T-helper 1 cell treated with Interleukin-12 subunit alpha and Interleukin-12 subunit beta and Interleukin-4 antibody, amounts not matched to agents 30 μg/mL and 1 μg/mL, for 36 hours (primary cell): ENCODE measurements around the gene OR1I1.

Experiments used
- H3K27ac Mint-ChIP-seq: one replicate; pipeline ENCODE4 v1.8.0; 2021; ENCODE audit warnings: mild to moderate bottlenecking, mixed read lengths
- H3K27me3 Mint-ChIP-seq: one replicate; pipeline ENCODE4 v1.8.0; 2021; ENCODE audit warnings: low read depth, mixed read lengths
- H3K36me3 Mint-ChIP-seq: one replicate; pipeline ENCODE4 v1.8.0; 2021; ENCODE audit warnings: low read depth, mixed read lengths
- H3K4me1 Mint-ChIP-seq: one replicate; pipeline ENCODE4 v1.8.0; 2021; ENCODE audit warnings: low read depth, mixed read lengths
- H3K4me3 Mint-ChIP-seq: one replicate; pipeline ENCODE4 v1.8.0; 2021; ENCODE audit warnings: mild to moderate bottlenecking, moderate library complexity, mixed read lengths
- H3K9me3 Mint-ChIP-seq: one replicate; pipeline ENCODE4 v1.8.0; 2021; ENCODE audit warnings: mixed read lengths

The OR1I1 gene

DNA sequence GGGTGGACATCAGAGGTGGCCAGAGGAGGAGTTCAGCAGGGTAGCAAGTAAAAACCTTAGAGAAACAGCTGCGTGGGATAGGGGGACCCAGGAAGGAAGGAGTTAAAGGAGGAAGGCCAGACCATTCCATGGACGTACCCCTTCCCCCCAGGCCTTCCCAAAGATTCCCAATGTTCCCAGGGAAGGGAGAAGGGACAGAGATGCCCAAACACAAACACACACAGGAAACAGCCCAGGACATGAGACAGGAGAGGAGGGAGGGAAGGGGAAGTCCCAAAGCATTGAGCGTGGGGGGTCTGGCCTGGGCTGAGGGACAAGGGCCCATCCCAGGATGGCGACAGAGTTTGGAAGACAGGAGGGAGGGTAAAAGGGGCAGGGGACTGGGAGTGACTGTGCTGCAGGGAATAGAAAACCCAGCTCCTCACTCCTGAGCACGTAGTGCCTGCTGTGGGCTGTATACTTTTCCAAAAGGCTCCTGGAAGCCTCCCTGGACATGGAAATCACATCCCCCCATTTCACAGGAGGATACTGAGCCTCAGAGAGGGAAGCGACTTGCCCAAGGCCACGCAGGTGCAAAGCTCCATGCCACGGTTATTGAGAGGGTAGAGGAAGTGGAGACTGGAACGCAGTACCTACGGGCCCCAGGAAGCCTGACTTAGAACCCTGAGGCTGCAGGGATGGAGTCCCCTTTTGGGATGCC, 26.3 kb downstream of the OR1I1 start:
- H3K27ac Mint-ChIP-seq = no peak overlapping the region
- H3K36me3 Mint-ChIP-seq = no peaks in the 10 kb centered on the region
- H3K4me3 Mint-ChIP-seq = no peak overlapping the region
- H3K4me1 Mint-ChIP-seq = peaks cover 3% of the 10 kb centered on the region
- H3K27me3 Mint-ChIP-seq = peaks cover 28% of the 10 kb centered on the region
- peaks cover 18% of the 10 kb centered on the region for H3K9me3 Mint-ChIP-seq

- Mint-ChIP-seq H3K4me1 (peaks cover 3% of the 10 kb centered on the region), H3K36me3 (no peaks in the 10 kb centered on the region), H3K27ac (no peak overlapping the region), H3K9me3 (peaks cover 12% of the 10 kb centered on the region), H3K27me3 (peaks cover 28% of the 10 kb centered on the region), H3K4me3 (no peak overlapping the region)
Measured at GRCh38 chr19:15108845-15109767, 27.1 kb downstream of the OR1I1 start.

GRCh38 chr19:15109768-15110417, 27.9 kb downstream of the OR1I1 start:
- Mint-ChIP-seq H3K36me3 (no peaks in the 10 kb centered on the region), H3K4me3 (no peak overlapping the region), H3K27me3 (peaks cover 24% of the 10 kb centered on the region), H3K4me1 (peaks cover 3% of the 10 kb centered on the region), H3K9me3 (peaks cover 4% of the 10 kb centered on the region), H3K27ac (no peak overlapping the region)

DNA sequence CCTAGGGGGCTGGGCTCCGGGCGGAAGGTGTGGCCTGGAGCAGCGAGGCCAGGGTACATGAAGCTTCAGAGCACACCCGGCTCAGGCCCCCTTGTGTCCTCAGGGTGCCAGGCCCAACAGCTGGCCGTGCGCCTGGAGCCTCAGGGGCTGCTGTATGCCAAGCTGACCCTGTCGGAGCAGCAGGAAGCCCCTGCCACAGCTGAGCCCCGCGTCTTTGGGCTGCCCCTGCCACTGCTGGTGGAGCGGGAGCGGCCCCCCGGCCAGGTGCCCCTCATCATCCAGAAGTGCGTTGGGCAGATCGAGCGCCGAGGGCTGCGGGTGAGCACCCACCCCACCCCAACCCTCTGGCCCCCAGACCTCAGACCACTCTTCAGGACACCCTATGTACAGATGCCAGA, 28.4 kb downstream of the OR1I1 start:
- H3K9me3 Mint-ChIP-seq = no peaks in the 10 kb centered on the region
- peaks cover 3% of the 10 kb centered on the region for H3K4me1 Mint-ChIP-seq
- no peak overlapping the region for H3K27ac Mint-ChIP-seq
- peaks cover 24% of the 10 kb centered on the region for H3K27me3 Mint-ChIP-seq
- H3K36me3 Mint-ChIP-seq = no peaks in the 10 kb centered on the region
- no peak overlapping the region for H3K4me3 Mint-ChIP-seq

DNA sequence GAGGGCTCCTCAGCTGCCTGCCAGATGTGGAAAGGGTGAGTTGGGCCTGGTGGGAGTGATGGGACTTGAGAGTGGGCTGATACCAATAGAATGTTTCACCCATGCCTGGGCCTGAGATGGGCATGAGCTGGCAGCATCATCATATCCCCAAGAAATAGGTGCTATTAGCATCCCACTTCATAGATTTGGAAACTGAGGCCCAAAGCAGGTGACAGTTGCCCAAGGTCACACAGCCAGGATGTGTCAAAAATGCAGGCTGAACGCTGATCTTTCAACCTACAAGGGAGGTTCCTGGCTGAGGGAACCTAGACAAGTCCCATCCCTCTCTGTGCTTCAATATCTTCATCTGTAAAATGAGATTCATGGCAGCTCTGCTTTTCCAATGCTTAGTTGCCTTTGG, 29.7 kb downstream of the OR1I1 start:
- H3K9me3 Mint-ChIP-seq = no peaks in the 10 kb centered on the region
- peaks cover 3% of the 10 kb centered on the region for H3K4me1 Mint-ChIP-seq
- H3K27me3 Mint-ChIP-seq = peaks cover 13% of the 10 kb centered on the region
- H3K4me3 Mint-ChIP-seq = no peak overlapping the region
- peaks cover under 1% of the 10 kb centered on the region for H3K36me3 Mint-ChIP-seq
- no peak overlapping the region for H3K27ac Mint-ChIP-seq

- H3K9me3 Mint-ChIP-seq = no peaks in the 10 kb centered on the region
- H3K4me3 Mint-ChIP-seq = no peak overlapping the region
- no peak overlapping the region for H3K27ac Mint-ChIP-seq
- peaks cover 3% of the 10 kb centered on the region for H3K4me1 Mint-ChIP-seq
- peaks cover 4% of the 10 kb centered on the region for H3K36me3 Mint-ChIP-seq
- peaks cover 10% of the 10 kb centered on the region for H3K27me3 Mint-ChIP-seq
Measured at GRCh38 chr19:15112385-15112784, 30.4 kb downstream of the OR1I1 start.

GRCh38 chr19:15113245-15114152, 31.5 kb downstream of the OR1I1 start:
- Mint-ChIP-seq H3K36me3 (peaks cover 11% of the 10 kb centered on the region), H3K9me3 (no peaks in the 10 kb centered on the region), H3K27ac (no peak overlapping the region), H3K4me1 (no peaks in the 10 kb centered on the region), H3K4me3 (no peak overlapping the region), H3K27me3 (peaks cover 2% of the 10 kb centered on the region)

DNA sequence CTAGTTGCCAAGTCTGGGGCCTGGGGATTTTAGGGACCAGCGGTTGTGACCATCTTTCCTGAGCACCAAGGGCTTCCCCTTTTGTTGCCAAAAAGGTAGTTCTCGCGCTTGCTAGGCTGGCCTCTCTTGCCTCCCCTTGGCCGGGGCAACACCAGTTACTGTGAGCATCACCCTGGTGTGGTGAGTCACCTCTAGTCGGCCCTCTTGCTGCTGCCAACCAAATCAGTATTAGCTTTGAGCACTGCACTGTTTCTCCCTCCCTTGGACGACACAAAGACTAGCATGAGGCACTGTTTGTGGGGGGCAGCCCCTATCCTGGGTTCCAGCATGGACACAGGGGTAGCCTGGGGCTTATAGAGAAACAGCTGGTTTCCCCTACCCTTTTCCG, 32.1 kb downstream of the OR1I1 start:
- no peaks in the 10 kb centered on the region for H3K27me3 Mint-ChIP-seq
- no peak overlapping the region for H3K4me3 Mint-ChIP-seq

DNA sequence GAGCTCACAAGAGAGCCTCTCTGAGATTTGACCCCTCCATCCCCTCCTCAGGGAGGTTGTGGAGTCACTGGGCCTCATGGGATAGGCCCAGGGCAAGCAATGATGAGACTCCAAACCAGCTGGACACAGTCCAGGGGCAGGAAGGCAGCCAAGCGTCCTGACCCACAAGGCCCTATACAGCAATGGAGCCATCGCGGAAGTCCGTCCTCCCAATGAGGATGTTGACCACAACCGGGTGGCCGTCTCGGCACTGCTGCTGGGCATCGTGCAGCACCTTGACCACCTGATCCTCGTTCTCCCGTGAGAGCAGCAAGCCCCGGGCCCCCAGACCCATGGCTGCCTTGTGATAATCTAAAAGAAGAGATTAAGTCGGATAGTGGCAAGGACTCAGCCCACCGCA, 33.1 kb downstream of the OR1I1 start:
- H3K36me3 Mint-ChIP-seq = peaks cover 24% of the 10 kb centered on the region
- no peak overlapping the region for H3K4me3 Mint-ChIP-seq
- no peaks in the 10 kb centered on the region for H3K4me1 Mint-ChIP-seq
- no peaks in the 10 kb centered on the region for H3K9me3 Mint-ChIP-seq
- no peaks in the 10 kb centered on the region for H3K27me3 Mint-ChIP-seq
- H3K27ac Mint-ChIP-seq = no peak overlapping the region

More for the DNA sequence above, 32.1 kb downstream of the OR1I1 start:
- Mint-ChIP-seq H3K4me1 (no peaks in the 10 kb centered on the region), H3K36me3 (peaks cover 17% of the 10 kb centered on the region), H3K9me3 (no peaks in the 10 kb centered on the region), H3K27ac (no peak overlapping the region)

DNA sequence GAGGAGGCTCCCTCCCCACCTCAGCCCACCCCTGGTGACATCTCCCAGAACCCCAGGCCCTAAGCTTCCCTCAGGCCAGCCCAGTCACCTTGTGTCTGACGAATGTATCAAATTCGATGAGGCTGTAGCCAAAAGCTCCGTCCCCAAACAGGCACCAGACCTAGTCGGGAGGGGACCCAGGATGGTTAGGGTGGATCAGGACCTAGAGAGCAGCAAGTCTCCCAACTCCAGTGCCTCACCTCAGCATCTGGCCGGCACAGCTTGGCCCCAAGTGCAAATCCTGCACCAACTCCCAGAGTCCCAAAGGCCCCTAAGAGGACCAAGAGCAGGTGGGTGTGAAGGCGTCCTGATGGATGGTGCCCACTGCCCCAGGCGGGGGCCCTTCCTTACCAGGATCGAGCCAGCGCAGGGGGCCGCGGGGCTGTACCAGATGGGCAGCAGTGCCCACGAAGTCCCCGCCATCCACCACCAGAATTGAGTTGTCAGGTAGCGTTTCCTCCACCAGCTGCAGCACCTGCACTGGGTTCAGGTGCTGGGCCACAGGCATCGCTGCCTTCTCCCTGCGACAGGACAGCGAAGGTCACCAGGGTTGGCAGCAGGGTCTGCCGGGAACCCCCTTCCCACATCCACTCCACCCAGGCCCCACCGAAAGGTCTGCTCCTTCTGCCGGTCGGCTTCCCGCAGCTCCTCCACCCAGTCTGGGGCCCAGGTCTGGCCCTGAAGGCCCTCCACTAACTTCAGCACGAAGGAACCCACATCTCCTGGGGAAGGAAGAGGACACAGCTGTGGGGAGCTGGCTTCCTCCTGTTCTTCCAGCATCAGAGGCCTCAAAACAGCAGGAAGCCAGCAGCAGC, 34.0 kb downstream of the OR1I1 start:
- Mint-ChIP-seq H3K36me3 (peaks cover 31% of the 10 kb centered on the region), H3K4me3 (no peak overlapping the region), H3K27me3 (no peaks in the 10 kb centered on the region), H3K9me3 (no peaks in the 10 kb centered on the region), H3K27ac (no peak overlapping the region), H3K4me1 (no peaks in the 10 kb centered on the region)

- Mint-ChIP-seq H3K27ac (no peak overlapping the region), H3K36me3 (peaks cover 37% of the 10 kb centered on the region), H3K27me3 (no peaks in the 10 kb centered on the region), H3K4me3 (no peak overlapping the region), H3K9me3 (no peaks in the 10 kb centered on the region), H3K4me1 (peaks cover 1% of the 10 kb centered on the region)
Measured at GRCh38 chr19:15116856-15117255, 34.8 kb downstream of the OR1I1 start.

- no peaks in the 10 kb centered on the region for H3K9me3 Mint-ChIP-seq
- H3K27ac Mint-ChIP-seq = no peak overlapping the region
- H3K4me3 Mint-ChIP-seq = no peak overlapping the region
- H3K27me3 Mint-ChIP-seq = no peaks in the 10 kb centered on the region
- H3K36me3 Mint-ChIP-seq = peaks cover 44% of the 10 kb centered on the region
- peaks cover 1% of the 10 kb centered on the region for H3K4me1 Mint-ChIP-seq
Measured at GRCh38 chr19:15118248-15118647, 36.2 kb downstream of the OR1I1 start.

DNA sequence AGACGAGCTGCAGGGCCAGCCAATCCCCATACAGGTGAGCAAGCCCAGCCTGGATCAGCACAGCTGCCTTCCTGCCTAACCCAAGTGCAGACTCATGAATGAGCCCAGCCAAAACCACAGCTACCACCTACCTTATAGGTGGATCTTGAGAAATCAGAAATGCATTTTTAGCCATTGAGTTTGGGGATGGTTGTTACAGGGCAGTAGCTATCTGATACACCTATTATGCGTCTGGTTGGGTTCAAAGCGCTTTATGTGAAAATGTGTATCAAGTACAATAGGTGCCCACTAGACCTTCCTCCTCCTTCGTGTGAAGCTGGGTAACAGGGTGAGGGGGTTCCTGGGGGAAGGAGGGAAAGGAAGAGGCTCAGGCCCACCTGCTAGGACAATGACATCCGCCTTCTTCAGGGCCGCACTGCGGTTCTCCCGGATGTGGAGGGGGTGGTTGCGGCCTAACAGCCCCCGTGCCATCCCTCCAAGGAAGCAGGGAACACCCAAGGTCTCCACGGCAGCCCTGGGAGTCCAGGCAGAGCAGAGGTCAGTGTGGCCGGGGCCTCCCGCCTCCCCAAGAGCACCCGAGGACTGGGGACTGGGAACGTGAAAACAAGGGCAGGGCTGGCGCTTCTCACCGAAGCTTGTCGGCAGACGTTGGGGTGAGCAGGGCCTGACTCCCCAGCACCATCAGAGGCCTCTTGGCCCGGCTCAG, 36.9 kb downstream of the OR1I1 start:
- Mint-ChIP-seq H3K27me3 (no peaks in the 10 kb centered on the region), H3K36me3 (peaks cover 44% of the 10 kb centered on the region), H3K9me3 (no peaks in the 10 kb centered on the region), H3K4me1 (peaks cover 1% of the 10 kb centered on the region), H3K27ac (no peak overlapping the region), H3K4me3 (no peak overlapping the region)
